ENCODE measurements around the gene XXYLT1. TPM values are rescaled to one million over a fixed set of nuclear protein-coding genes. Genes with fewer than 3 reads are reported as not detected.

Gene XXYLT1
- total RNA-seq, 1 donor from 2014 or later: 10.5 TPM

GRCh38 chr3:195129644-195130492, 141.1 kb downstream of the XXYLT1 start:
- FAIRE-seq (no peak), DNase-seq (ENCODE audit: low read depth) (peak; percentile 59)
- H3K36me3 ChIP-seq (ENCODE audit: control insufficient read depth, insufficient read depth, low read length): no peaks in the 10 kb centered on the region

GRCh38 chr3:195129072-195129643, 141.8 kb downstream of the XXYLT1 start:
- Histone ChIP-seq H3K36me3 (ENCODE audit: control insufficient read depth, insufficient read depth, low read length) (no peaks in the 10 kb centered on the region), H3K27me3 (ENCODE audit: control insufficient read depth, insufficient read depth, low read length) (no peaks in the 10 kb centered on the region), H3K4me3 (ENCODE audit: low read depth, low read length) (no peak overlapping the region)
- FAIRE-seq (no peak), DNase-seq (ENCODE audit: low read depth) (no peak)
- TF ChIP-seq CTCF (IDR thresholded peaks at IDR 0.05; ENCODE audit: insufficient read depth, low read length, severe bottlenecking): no peak

More at GRCh38 chr3:195129644-195130492, 141.1 kb downstream of the XXYLT1 start:
- Histone ChIP-seq H3K27me3 (ENCODE audit: control insufficient read depth, insufficient read depth, low read length) (no peaks in the 10 kb centered on the region), H3K4me3 (ENCODE audit: low read depth, low read length) (no peak overlapping the region)
- no peak for TF ChIP-seq CTCF (IDR thresholded peaks at IDR 0.05; ENCODE audit: insufficient read depth, low read length, severe bottlenecking)

GRCh38 chr3:195128255-195129071, 142.5 kb downstream of the XXYLT1 start:
- no peak overlapping the region for H3K4me3 ChIP-seq (ENCODE audit: low read depth, low read length)
- no peaks in the 10 kb centered on the region for H3K27me3 ChIP-seq (ENCODE audit: control insufficient read depth, insufficient read depth, low read length)
- FAIRE-seq (no peak), DNase-seq (ENCODE audit: low read depth) (no peak)
- TF ChIP-seq CTCF (IDR thresholded peaks at IDR 0.05; ENCODE audit: insufficient read depth, low read length, severe bottlenecking): no peak
- no peaks in the 10 kb centered on the region for H3K36me3 ChIP-seq (ENCODE audit: control insufficient read depth, insufficient read depth, low read length)

DNA sequence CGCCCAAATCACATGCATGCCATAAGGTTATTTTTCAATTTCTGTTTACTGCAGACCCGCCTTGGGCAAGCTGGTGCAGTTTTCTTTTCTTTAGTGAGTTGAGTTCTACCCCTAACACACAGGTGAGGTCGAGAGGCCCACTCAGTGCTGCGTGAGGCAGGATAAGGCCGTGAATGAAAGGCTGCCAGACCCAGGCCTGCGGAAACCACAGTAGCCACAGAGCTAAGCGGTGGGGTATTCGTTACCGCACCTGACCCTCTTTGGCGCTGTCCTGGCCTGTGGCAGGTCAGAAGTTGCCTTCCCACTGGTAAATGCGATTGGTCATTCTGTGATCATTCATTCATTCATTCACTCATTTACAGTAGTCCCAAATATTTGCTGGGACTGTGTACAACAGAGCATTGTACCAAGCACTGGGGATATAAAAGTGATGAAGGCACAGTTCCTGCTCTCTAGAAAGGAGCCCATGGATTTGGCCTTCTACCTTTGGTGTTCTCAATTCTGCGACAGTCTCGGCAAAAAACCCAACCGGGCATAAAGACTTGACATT, 144.8 kb downstream of the XXYLT1 start:
- DNase-seq (ENCODE audit: low read depth) (no peak), FAIRE-seq (no peak)
- no peaks in the 10 kb centered on the region for H3K27me3 ChIP-seq (ENCODE audit: control insufficient read depth, insufficient read depth, low read length)
- H3K36me3 ChIP-seq (ENCODE audit: control insufficient read depth, insufficient read depth, low read length): no peaks in the 10 kb centered on the region
- TF ChIP-seq CTCF (IDR thresholded peaks at IDR 0.05; ENCODE audit: insufficient read depth, low read length, severe bottlenecking): no peak
- H3K4me3 ChIP-seq (ENCODE audit: low read depth, low read length): no peak overlapping the region

DNA sequence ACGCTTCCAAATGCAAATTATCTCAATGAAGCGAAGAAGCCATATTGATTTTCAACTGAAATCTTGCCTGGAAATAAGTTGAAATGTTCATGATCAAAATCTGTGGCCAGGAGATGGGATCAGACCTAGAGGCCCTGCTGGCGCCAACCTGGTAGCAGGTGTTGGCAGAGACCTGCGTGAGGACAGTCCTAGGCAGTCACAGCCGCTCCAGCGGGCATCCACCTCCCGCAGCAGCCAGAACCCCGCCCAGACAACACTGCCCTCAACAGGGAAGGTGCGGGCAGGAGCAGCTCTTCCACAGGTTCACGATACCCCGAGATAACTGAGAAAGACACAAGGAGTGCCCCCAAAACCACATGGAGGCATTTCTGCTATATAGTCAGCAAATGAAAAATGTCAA, 145.3 kb downstream of the XXYLT1 start:
- no peak for TF ChIP-seq CTCF (IDR thresholded peaks at IDR 0.05; ENCODE audit: insufficient read depth, low read length, severe bottlenecking)
- no peaks in the 10 kb centered on the region for H3K27me3 ChIP-seq (ENCODE audit: control insufficient read depth, insufficient read depth, low read length)
- H3K4me3 ChIP-seq (ENCODE audit: low read depth, low read length): no peak overlapping the region
- FAIRE-seq (no peak), DNase-seq (ENCODE audit: low read depth) (no peak)
- no peaks in the 10 kb centered on the region for H3K36me3 ChIP-seq (ENCODE audit: control insufficient read depth, insufficient read depth, low read length)
